ENCODE data around the gene BLOC1S1.
"Not testable (repeated sequence)": the region's sequence is repeated elsewhere in the genome, so short reads cannot be mapped to it uniquely, and the experiment has no call there.

Gene BLOC1S1

GRCh38 chr12:55746174-55746912 lies 30.5 kb downstream of the BLOC1S1 start:
- no peak for DNase-seq

DNA sequence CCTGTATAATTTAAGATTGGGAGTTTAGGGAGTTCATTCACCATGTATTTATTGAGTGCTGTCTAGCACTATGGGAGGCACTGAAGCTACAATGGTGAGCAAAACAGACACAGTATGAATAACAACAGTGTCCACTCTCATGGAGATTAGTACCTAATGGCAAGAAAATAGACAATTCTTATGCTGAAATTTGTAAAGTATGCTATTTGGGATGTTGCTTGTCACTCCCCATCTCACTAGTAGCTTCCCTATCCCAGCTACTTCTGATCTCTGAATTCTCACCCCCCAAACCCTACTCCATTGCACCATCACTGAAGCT lies 31.0 kb downstream of the BLOC1S1 start:
- DNase-seq = no peak

DNA sequence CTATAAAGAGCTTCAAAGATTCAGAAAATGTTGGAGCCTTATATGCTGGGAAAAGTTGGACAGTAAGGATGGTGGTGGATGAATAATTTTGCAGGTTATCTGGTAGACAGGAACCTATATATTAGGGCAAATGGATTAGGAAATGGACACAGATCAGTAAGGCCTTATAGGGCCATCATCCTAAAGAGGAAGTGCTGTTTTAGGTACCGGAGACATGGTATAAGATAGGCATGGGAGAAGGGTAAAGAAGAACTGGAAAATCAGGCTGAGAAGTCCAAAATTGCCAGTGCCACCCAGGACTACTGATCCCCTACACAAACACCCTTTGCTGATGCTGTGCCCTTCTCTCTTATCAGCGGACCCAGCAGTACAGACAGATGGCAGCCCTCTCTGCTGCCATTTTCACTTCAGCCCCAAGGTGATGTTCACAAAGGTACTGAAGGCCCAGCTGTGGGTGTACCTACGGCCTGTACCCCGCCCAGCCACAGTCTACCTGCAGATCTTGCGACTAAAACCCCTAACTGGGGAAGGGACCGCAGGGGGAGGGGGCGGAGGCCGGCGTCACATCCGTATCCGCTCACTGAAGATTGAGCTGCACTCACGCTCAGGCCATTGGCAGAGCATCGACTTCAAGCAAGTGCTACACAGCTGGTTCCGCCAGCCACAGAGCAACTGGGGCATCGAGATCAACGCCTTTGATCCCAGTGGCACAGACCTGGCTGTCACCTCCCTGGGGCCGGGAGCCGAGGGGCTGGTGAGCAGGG lies 32.6 kb downstream of the BLOC1S1 start:
- no peak for DNase-seq

DNA sequence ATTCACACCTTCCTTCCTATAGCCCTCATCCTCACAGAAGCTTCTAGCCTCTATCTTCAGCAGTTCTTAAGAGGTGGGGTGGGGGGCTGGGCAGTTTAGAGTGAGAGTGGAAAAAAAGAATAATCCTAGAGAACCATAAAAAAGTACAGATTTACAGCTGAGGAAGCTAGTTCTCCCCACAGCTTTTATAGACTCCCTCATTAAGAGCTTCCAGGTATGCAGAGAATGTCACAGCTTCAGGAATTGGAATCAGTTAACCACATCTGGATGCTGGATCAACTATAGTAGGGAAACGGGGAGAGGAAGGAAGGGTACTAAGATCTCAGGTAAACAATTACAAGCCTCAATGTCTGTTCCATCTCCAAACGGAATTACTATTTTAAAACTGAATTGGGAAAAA lies 39.4 kb downstream of the BLOC1S1 start:
- no peak for DNase-seq

GRCh38 chr12:55757701-55758100 lies 41.9 kb downstream of the BLOC1S1 start:
- DNase-seq = no peak

DNA sequence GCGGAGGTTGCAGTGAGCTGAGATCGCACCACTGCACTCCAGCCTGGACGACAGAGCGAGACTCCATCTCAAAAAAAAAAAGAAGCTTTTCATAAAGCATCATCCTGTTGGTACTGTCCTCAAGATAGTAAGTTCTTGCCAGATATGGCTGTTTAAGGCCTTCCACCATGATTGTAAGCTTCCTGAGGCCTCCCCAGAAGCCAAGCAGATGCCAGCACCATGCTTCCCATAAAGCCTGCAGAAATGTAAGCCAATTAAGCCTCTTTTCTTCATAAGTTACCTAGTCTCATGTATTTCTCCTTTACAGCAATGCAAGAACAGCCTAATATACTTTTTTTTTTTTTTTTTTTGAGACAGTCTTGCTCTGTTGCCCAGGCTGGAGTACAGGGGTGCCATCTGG lies 42.7 kb downstream of the BLOC1S1 start:
- not testable (repeated sequence) for DNase-seq

GRCh38 chr12:55760663-55761062 lies 44.8 kb downstream of the BLOC1S1 start:
- DNase-seq = no peak

- peak; percentile 41 to 87 for DNase-seq
Observed at GRCh38 chr12:55762646-55763045, 46.8 kb downstream of the BLOC1S1 start.

DNA sequence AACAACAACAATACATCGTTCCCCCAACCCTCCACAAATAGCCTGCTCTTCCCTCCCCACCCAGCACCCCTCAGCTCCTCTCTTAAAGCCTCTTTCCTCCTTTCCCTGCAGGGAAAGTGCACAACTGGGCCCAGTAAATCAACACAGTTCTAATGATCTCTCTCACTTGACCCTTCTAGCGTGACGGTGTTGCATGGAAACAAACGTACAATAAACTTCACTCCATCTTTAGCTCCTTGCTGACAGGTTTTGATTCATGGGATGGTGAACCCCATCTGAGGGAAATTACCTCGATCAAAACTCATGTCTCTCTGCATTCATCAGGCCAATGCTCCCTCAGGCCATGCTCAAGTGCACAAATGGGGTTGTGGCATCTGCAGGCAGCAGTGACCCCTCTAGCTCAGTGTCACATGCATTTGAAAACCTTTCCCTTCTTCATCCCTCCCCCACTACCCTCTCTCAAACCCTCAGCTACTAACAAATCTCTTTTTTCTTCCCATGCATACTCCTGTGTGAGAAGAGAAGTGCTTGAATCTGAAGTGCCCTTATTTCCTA lies 50.0 kb downstream of the BLOC1S1 start:
- no peak for DNase-seq

- no peak for DNase-seq
Observed at GRCh38 chr12:55767156-55767555, 51.3 kb downstream of the BLOC1S1 start.

All from NCI-H2081 (cell line).